ENCODE data around the gene FOXD1.

- TF ChIP-seq POLR2A (IDR thresholded peaks at IDR 0.05; ENCODE audit: low read depth, low read length) (no peak), TAF1 (IDR thresholded peaks at IDR 0.05; ENCODE audit: borderline replicate concordance, low read depth, low read length) (no peak)
Observed at GRCh38 chr5:73434461-73434860, 14.1 kb downstream of the FOXD1 start.
